Chondrocyte (in vitro differentiated cells): ENCODE measurements around the gene ZCCHC7. TPM values are rescaled to one million over a fixed set of nuclear protein-coding genes. Genes with fewer than 3 reads are reported as not detected.

ENCODE experiments used
- DNase-seq: peaks from one replicate; pipeline ENCODE4 v3.0.0; 2021; ENCODE audit warnings: mixed read lengths, low spot score
- H3K27ac Mint-ChIP-seq: one replicate; pipeline ENCODE4 v1.8.0; 2021; ENCODE audit warnings: mild to moderate bottlenecking, moderate library complexity, mixed read lengths; ENCODE audit not compliant: unreplicated experiment
- H3K27me3 Mint-ChIP-seq: 2 replicates; pipeline ENCODE4 v1.8.0; 2021; ENCODE audit warnings: low read depth, mixed read lengths
- H3K36me3 Mint-ChIP-seq: 2 replicates; pipeline ENCODE4 v1.8.0; 2021; ENCODE audit warnings: low read depth, mixed read lengths
- H3K4me1 Mint-ChIP-seq: 2 replicates; pipeline ENCODE4 v1.8.0; 2021; ENCODE audit warnings: low read depth, mild to moderate bottlenecking, mixed read lengths
- H3K4me3 Mint-ChIP-seq: one replicate; pipeline ENCODE4 v1.8.0; 2021; ENCODE audit warnings: mild to moderate bottlenecking, moderate library complexity, mixed read lengths; ENCODE audit not compliant: unreplicated experiment
- H3K9me3 Mint-ChIP-seq: 2 replicates; pipeline ENCODE4 v1.8.0; 2021; ENCODE audit warnings: low read depth, mixed read lengths
- CTCF ChIP-seq: fragments of 200-600 bp; sonication (generic); IDR thresholded peaks from 2 replicates; pipeline ENCODE4 v1.5.0; 2021; ENCODE audit warnings: antibody characterized with exemption, mild to moderate bottlenecking, moderate library complexity
- total RNA-seq: library from RNA; stranded (reverse); gene quantifications from 3 replicates; pipeline ENCODE4 v1.2.1, GENCODE V29; 2021

ZCCHC7 gene
- total RNA-seq, 1 donor from 2014 or later, result 22.5 TPM

DNA sequence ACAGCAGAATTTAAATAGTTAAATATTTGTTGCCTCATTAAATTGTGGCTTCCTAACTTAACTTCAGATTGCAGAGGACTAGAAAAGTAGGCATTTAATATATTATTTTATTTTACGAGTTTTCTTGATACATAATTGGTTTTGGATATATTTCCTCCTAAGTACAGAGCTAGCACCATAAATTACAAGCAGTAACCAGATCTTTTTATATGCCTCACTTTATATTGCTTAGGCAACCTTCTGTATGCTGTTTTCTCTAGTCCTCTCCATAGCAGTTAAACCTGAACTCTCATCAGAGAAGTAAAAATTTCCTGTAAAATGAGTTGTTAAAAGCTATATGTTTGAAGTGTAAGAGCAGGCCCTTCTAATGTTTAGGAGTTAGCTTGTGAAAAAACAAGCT, 144.2 kb downstream of the ZCCHC7 start:
- Mint-ChIP-seq H3K27ac (no peak overlapping the region), H3K9me3 (no peaks in the 10 kb centered on the region), H3K36me3 (no peaks in the 10 kb centered on the region), H3K4me1 (no peaks in the 10 kb centered on the region), H3K27me3 (no peaks in the 10 kb centered on the region), H3K4me3 (no peak overlapping the region)
- no peak for DNase-seq
- no peak for TF ChIP-seq CTCF

DNA sequence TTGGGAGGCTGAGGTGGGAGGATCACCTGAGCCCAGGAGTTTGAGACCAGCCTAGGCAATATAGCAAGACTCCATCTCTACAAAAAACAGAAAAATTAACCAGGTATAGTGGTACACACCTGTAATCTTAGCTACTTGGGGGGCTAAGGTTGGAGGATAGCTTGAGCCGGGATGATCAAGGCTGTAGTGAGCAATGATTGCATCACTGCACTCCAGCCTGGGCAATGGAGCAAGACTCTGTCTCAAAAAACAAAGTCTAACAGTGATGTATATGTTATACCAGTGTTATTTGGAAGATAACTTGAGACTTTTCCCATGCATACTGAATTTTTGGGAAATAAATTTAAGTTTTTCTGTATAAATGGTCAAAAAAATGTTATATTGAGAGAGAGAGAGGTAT, 146.3 kb downstream of the ZCCHC7 start:
- H3K9me3 Mint-ChIP-seq, result no peaks in the 10 kb centered on the region
- no peak for TF ChIP-seq CTCF
- peaks cover 2% of the 10 kb centered on the region for H3K4me1 Mint-ChIP-seq
- no peak overlapping the region for H3K4me3 Mint-ChIP-seq
- H3K36me3 Mint-ChIP-seq, result no peaks in the 10 kb centered on the region
- no peaks in the 10 kb centered on the region for H3K27me3 Mint-ChIP-seq
- no peak overlapping the region for H3K27ac Mint-ChIP-seq
- no peak for DNase-seq

DNA sequence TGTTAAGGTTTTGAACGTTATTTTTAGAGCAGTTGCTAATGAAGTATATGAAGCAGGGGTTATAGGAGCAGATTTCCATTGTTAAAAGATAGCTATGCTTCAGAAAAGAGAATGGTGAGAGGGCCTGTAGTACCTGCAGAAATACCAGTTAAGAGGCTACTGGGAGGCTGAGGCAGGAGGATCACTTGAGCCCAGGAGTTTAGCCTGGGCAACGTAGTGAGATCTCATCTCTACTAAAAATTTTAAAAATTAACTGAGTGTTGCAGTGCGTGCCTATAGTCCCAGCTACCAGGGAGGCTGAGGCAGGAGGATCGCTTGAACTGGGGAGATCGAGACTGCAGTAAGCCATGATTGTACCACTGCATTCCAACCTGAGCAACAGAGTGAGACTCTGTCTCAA, 148.8 kb downstream of the ZCCHC7 start:
- Mint-ChIP-seq H3K9me3 (peaks cover 7% of the 10 kb centered on the region), H3K27ac (no peak overlapping the region), H3K36me3 (peaks cover 2% of the 10 kb centered on the region), H3K4me3 (no peak overlapping the region), H3K4me1 (peaks cover 5% of the 10 kb centered on the region), H3K27me3 (no peaks in the 10 kb centered on the region)
- DNase-seq, result no peak
- TF ChIP-seq CTCF, result no peak

DNA sequence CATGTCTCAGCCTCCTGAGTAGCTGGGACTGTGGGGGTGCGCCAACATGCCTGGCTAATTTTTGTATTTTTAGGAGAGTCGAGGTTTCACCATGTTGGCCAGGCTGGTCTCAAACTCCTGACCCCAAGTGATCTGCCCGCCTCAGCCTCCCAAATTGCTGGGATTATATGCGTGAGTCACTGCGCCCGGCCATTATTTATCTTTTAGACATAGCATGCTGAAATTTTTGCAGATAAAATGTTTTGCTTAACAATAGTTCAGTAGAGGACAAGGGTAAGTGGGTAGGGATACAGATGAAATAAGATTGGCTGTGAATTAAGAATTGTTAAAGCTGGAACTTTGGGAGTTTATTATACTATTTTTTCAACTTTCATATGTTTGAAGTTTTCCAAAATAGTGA, 151.3 kb downstream of the ZCCHC7 start:
- no peak for TF ChIP-seq CTCF
- DNase-seq, result no peak
- no peak overlapping the region for H3K4me3 Mint-ChIP-seq
- peaks cover 7% of the 10 kb centered on the region for H3K9me3 Mint-ChIP-seq
- no peaks in the 10 kb centered on the region for H3K27me3 Mint-ChIP-seq
- peaks cover 2% of the 10 kb centered on the region for H3K36me3 Mint-ChIP-seq
- peaks cover 5% of the 10 kb centered on the region for H3K4me1 Mint-ChIP-seq
- H3K27ac Mint-ChIP-seq, result no peak overlapping the region

DNA sequence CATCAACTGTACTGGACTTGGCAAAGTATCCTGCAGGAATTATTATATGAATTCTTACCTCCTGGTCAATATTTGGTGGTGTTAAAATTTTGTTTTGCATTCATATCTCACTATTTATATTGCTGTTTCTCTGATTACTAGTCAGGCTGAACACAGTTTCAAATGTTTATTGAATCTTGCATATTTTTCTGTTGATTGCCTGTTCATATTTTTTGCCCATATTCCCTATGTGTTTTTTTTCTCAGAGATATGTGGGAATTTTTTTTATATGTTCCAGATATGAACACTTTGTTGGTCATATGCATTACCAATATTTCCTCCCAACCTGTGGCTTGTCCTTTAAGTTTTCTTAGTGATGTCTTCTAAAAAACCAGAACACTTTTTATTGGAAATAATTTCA, 153.2 kb downstream of the ZCCHC7 start:
- peaks cover 7% of the 10 kb centered on the region for H3K9me3 Mint-ChIP-seq
- no peak for TF ChIP-seq CTCF
- peaks cover 2% of the 10 kb centered on the region for H3K36me3 Mint-ChIP-seq
- no peak overlapping the region for H3K27ac Mint-ChIP-seq
- H3K27me3 Mint-ChIP-seq, result no peaks in the 10 kb centered on the region
- DNase-seq, result no peak
- no peak overlapping the region for H3K4me3 Mint-ChIP-seq
- H3K4me1 Mint-ChIP-seq, result peaks cover 5% of the 10 kb centered on the region
